Breast epithelium (tissue), 4 donors: Measurements from ENCODE around the gene KRTAP5-7. TPM values are rescaled to one million over a fixed set of nuclear protein-coding genes. Genes with fewer than 3 reads are reported as not detected.
"Not testable (repeated sequence)": the region's sequence is repeated elsewhere in the genome, so short reads cannot be mapped to it uniquely, and the experiment has no call there.

ENCODE experiments used
- DNase-seq, 2 donors: peaks; one replicate each; pipeline ENCODE4 v3.0.0-alpha.2; 2019; ENCODE audit warnings: low spot score in 2 of 2
- H3K27ac ChIP-seq, 2 donors: fragments of 200-600 bp; sonication (generic) in 1 of 2; one replicate each; pipeline ENCODE4 v1.5.1; 2016 to 2019; ENCODE audit warnings: mild to moderate bottlenecking in 1 of 2
- H3K27me3 ChIP-seq, 2 donors: fragments of 200-600 bp; sonication (generic) in 1 of 2; one replicate each; pipeline versions ENCODE4 v1.5.1 to v1.6.0; 2017 to 2019; ENCODE audit warnings: control low read depth in 1 of 2, mild to moderate bottlenecking in 1 of 2
- H3K36me3 ChIP-seq: fragments of 200-600 bp; one replicate; pipeline ENCODE4 v1.5.1; 2019
- H3K4me1 ChIP-seq, 2 donors: fragments of 200-600 bp; sonication (generic); one replicate each; pipeline ENCODE4 v1.5.1; 2016 to 2019; ENCODE audit warnings: control low read depth in 1 of 2
- H3K4me3 ChIP-seq, 3 donors: fragments of 200-600 bp; sonication (generic); 1 replicate in 2 of 3; 2 replicates in 1 of 3; pipeline ENCODE4 v1.5.1; 2016 to 2019; ENCODE audit warnings: mild to moderate bottlenecking in 3 of 3, moderate library complexity in 2 of 3
- H3K9me3 ChIP-seq, 2 donors: fragments of 200-600 bp; sonication (generic) in 1 of 2; one replicate each; pipeline ENCODE4 v1.5.1; 2016 to 2019; ENCODE audit warnings: control low read depth in 1 of 2
- POLR2A ChIP-seq: fragments of 450-650 bp; IDR thresholded peaks from one replicate; pipeline ENCODE4 v1.6.1; 2016; ENCODE audit warnings: antibody characterized with exemption, mild to moderate bottlenecking, moderate library complexity
- POLR2AphosphoS5 ChIP-seq, 3 donors: sonication (generic); formaldehyde crosslinking; IDR thresholded peaks; one replicate each; pipeline ENCODE4 v1.6.1; 2017; ENCODE audit warnings: antibody characterized with exemption in 3 of 3
- intact Hi-C: fragments of 100-400 bp; cut with DNase I; formaldehyde crosslinking; loops from one replicate; pipeline ENCODE4 v1.15.1; 2023; ENCODE audit warnings: low total_unique reads
- total RNA-seq, 3 donors: library from RNA; depleted of rRNA; stranded (reverse); fragments of >200 nt; gene quantifications; one replicate each; pipeline ENCODE4 v1.1.0, GENCODE V29; 2016
- TF ChIP-seq, protein P1 (sequence below), 3 donors: fragments of 450-650 bp; IDR thresholded peaks; one replicate each; pipeline ENCODE4 v1.5.1; 2016 to 2017; ENCODE audit warnings: antibody characterized with exemption in 3 of 3, mild to moderate bottlenecking in 3 of 3, moderate library complexity in 3 of 3

The KRTAP5-7 gene
- total RNA-seq, 3 donors from 2014 or later: 0.16 TPM; not detected in 2

GRCh38 chr11:71566081-71566620 is 39.1 kb downstream of the KRTAP5-7 start:
- Histone ChIP-seq H3K9me3 (no peaks in the 10 kb centered on the region), H3K27me3 (no peaks in the 10 kb centered on the region), H3K27ac (no peak overlapping the region), H3K4me1 (no peaks in the 10 kb centered on the region), H3K4me3 (no peak overlapping the region), H3K36me3 (no peaks in the 10 kb centered on the region)
- DNase-seq: no peak
- intact Hi-C loops: no loop called here
- TF ChIP-seq, protein P1, sequence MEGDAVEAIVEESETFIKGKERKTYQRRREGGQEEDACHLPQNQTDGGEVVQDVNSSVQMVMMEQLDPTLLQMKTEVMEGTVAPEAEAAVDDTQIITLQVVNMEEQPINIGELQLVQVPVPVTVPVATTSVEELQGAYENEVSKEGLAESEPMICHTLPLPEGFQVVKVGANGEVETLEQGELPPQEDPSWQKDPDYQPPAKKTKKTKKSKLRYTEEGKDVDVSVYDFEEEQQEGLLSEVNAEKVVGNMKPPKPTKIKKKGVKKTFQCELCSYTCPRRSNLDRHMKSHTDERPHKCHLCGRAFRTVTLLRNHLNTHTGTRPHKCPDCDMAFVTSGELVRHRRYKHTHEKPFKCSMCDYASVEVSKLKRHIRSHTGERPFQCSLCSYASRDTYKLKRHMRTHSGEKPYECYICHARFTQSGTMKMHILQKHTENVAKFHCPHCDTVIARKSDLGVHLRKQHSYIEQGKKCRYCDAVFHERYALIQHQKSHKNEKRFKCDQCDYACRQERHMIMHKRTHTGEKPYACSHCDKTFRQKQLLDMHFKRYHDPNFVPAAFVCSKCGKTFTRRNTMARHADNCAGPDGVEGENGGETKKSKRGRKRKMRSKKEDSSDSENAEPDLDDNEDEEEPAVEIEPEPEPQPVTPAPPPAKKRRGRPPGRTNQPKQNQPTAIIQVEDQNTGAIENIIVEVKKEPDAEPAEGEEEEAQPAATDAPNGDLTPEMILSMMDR (IDR thresholded peaks at IDR 0.05): no peak
- no peak for TF ChIP-seq POLR2AphosphoS5 (IDR thresholded peaks at IDR 0.05)
- no peak for TF ChIP-seq POLR2A

DNA sequence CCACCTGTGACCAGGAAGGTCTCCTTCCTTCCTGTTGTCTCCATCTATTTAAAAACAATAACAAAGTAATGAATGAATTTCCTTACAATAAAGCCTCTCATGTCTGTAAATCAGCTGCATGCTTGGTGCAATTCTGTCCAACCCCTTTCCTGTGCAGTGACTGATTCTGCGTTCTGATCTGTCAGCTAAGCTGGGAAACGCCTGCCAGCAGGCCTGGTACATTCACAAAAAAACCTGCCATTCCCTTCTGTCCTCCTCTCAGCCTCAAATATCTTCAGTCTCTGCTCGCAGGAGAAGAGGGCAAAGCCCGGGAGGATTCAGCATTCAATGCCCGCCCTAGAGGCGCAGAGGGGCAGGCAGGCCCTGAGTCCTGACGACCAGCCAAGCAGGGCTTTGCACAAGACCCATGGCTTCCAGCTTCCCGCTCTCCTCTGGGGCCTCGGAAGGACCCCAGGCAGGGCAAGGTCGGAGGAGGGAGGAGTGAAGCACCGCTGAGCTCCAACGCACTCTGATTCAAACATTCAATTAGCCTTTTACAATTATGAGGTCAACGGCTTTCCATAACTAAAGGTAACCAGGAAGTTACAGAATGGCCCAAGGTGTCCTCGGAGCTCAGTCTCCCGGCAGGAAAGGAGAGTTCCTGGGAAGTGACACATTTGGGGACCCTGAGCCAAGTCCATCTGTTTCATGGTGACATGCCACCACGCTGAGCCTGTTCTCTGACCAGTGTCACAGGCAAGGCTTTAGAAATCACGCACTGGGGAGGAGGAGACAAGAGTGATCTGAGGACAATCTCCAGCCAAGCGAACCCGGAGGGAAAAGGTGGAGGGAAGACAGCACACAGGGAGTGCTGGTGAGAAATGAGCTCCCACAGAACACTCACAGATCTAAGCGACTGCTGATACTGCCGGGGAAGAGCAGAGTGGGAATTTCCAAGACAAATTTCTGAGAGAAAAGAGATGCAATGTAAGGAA is 39.8 kb downstream of the KRTAP5-7 start:
- H3K27ac ChIP-seq, H3K36me3 ChIP-seq, H3K4me1 ChIP-seq, intact Hi-C loops, DNase-seq, H3K4me3 ChIP-seq, H3K27me3 ChIP-seq, H3K9me3 ChIP-seq: not testable (repeated sequence)

GRCh38 chr11:71567633-71568032 is 40.6 kb downstream of the KRTAP5-7 start:
- DNase-seq, H3K4me3 ChIP-seq, H3K9me3 ChIP-seq, H3K27me3 ChIP-seq, H3K27ac ChIP-seq, H3K4me1 ChIP-seq, intact Hi-C loops, H3K36me3 ChIP-seq: not testable (repeated sequence)

GRCh38 chr11:71568704-71569349 is 41.8 kb downstream of the KRTAP5-7 start:
- no peak for DNase-seq
- TF ChIP-seq, protein P1 (IDR thresholded peaks at IDR 0.05): no peak
- TF ChIP-seq POLR2A (no peak), POLR2AphosphoS5 (IDR thresholded peaks at IDR 0.05) (no peak)
- no peaks in the 10 kb centered on the region for H3K9me3 ChIP-seq
- no peak overlapping the region for H3K4me3 ChIP-seq
- no peaks in the 10 kb centered on the region for H3K36me3 ChIP-seq
- intact Hi-C loops: no loop called here
- no peak overlapping the region for H3K27ac ChIP-seq
- H3K4me1 ChIP-seq: no peaks in the 10 kb centered on the region
- no peaks in the 10 kb centered on the region for H3K27me3 ChIP-seq

DNA sequence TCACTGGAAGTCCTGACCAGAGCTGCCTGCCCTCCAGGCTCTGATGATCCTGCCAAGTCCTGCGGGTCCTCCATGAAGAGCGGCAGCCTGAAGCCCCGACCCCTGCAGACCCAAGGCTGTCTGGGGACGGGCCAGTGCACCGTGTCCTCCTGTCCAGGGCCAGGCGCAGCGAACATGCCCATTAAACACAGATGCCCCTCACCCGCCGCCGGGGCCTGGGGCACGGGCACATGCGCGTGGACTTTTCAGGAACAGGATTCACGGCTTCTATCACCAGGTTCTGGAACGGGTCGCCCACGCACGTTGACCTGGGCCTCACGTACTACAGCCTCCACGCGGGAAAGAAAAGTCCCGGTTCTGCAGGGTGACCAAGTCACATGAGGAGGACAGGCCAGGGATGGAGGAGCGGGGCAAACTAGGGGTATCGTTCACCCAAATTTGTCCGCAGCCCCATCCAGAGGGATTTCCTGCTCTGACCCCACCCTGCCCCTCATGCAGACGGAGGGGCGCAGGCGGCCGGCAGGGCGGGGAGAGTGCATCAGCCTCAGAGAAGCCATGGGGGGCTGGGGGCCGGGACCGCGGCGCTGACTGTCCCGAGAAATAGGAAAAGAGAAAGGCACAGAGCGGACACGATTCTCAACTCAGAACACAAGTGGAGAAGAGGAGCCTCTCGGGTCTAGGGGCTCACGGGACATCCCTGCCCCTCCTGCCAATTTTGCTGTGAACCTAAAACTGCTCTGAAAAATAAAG is 44.2 kb downstream of the KRTAP5-7 start:
- H3K4me3 ChIP-seq, H3K36me3 ChIP-seq, H3K4me1 ChIP-seq, H3K9me3 ChIP-seq, H3K27ac ChIP-seq, H3K27me3 ChIP-seq, DNase-seq, intact Hi-C loops: not testable (repeated sequence)

DNA sequence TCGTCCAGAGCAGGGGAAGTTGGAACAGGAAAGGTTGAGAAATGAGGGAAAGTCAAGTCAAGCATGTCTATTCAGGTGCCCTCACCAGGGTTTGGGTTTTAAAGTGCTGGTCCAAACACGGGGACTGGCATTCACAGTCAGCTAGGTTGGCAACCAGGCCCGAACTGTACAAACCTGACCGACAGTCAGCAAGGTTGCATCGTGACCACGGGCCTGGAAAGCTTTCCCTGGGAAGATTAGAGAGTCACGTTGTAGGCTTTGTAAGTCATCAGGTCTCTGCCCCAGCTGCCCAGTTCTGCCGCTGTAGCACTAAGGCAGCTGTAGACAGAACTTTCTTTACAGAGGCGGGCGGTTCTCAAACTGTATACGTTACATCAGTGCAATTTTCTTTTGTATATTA is 45.7 kb downstream of the KRTAP5-7 start:
- intact Hi-C loops: no loop called here
- no peak overlapping the region for H3K27ac ChIP-seq
- no peak overlapping the region for H3K4me3 ChIP-seq
- no peak for DNase-seq
- H3K4me1 ChIP-seq: no peaks in the 10 kb centered on the region
- no peaks in the 10 kb centered on the region for H3K9me3 ChIP-seq
- H3K27me3 ChIP-seq: no peaks in the 10 kb centered on the region
- H3K36me3 ChIP-seq: no peaks in the 10 kb centered on the region
- no peak for TF ChIP-seq POLR2AphosphoS5 (IDR thresholded peaks at IDR 0.05)
- TF ChIP-seq, protein P1 (IDR thresholded peaks at IDR 0.05): no peak
- TF ChIP-seq POLR2A: no peak
